ENCODE data around the gene MTERF1.

DNA sequence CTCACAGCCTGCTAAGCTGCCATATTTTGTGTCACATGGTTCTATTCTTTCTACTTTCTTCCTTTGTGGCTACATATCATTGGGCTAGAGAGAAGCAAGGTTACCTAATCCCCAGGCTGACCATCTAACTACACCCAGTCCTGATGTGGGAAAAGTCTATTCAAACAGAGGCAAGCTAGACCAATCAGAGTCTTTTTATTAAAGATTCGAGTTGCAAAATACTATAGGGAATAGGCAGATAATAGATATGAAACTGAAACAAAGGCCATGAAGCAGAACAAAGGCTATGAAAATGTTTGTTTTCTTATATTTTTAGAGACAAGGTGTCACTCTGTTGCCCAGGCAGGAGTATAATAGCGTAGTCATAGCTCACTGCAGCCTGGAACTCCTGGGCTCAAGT is 36.7 kb downstream of the MTERF1 start:
- TF ChIP-seq, protein P1, sequence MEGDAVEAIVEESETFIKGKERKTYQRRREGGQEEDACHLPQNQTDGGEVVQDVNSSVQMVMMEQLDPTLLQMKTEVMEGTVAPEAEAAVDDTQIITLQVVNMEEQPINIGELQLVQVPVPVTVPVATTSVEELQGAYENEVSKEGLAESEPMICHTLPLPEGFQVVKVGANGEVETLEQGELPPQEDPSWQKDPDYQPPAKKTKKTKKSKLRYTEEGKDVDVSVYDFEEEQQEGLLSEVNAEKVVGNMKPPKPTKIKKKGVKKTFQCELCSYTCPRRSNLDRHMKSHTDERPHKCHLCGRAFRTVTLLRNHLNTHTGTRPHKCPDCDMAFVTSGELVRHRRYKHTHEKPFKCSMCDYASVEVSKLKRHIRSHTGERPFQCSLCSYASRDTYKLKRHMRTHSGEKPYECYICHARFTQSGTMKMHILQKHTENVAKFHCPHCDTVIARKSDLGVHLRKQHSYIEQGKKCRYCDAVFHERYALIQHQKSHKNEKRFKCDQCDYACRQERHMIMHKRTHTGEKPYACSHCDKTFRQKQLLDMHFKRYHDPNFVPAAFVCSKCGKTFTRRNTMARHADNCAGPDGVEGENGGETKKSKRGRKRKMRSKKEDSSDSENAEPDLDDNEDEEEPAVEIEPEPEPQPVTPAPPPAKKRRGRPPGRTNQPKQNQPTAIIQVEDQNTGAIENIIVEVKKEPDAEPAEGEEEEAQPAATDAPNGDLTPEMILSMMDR (IDR thresholded peaks at IDR 0.05), result no peak
- TF ChIP-seq POLR2A (IDR thresholded peaks at IDR 0.05), result no peak

Data from uterus (tissue), 2 donors.